H1 (cell line): Measurements from ENCODE around the gene TM4SF20. TPM values are rescaled to one million over a fixed set of nuclear protein-coding genes. Genes with fewer than 3 reads are reported as not detected.

Source experiments
- CTCF ChIA-PET: fragments of 300-600 bp; sonication (Branson Sonifier 250); formaldehyde crosslinking; loops from one replicate; lab custom pipeline; 2021; ENCODE audit not compliant: partially characterized antibody; lab: Charles Lee
- POLR2A ChIA-PET: fragments of 300-600 bp; sonication (Branson Sonifier 250); formaldehyde crosslinking; loops from one replicate; lab custom pipeline; 2021; ENCODE audit warnings: inconsistent platforms; ENCODE audit not compliant: partially characterized antibody; lab: Charles Lee
- DNase-seq, 2 experiments: peaks; one replicate each; pipeline versions ENCODE4 v3.0.0 to v3.0.0-alpha.2; 2010 to 2022; ENCODE audit warnings: low spot score in 2 of 2, low read depth in 1 of 2, mixed read lengths in 1 of 2
- FAIRE-seq: peaks from 2 replicates; lab custom pipeline; 2011; peaks lifted over from hg19 to GRCh38; lab: Jason Lieb, UNC
- H2AFZ ChIP-seq: 2 replicates; pipeline ENCODE4 v1.8.1; 2012; ENCODE audit warnings: low read length, inconsistent platforms
- H2AK5ac ChIP-seq: 2 replicates; pipeline ENCODE4 v1.6.1; 2013; ENCODE audit warnings: low read depth, low read length
- H2BK120ac ChIP-seq: replicated peaks from 2 replicates; pipeline ENCODE3; 2013; ENCODE audit warnings: low read depth, low read length, inconsistent platforms
- H2BK12ac ChIP-seq: 2 replicates; pipeline ENCODE4 v1.6.1; 2013; ENCODE audit warnings: low read depth, low read length
- H2BK15ac ChIP-seq: 2 replicates; pipeline ENCODE4 v1.6.1; 2013; ENCODE audit warnings: low read length
- H2BK20ac ChIP-seq: 2 replicates; pipeline ENCODE4 v1.6.1; 2013; ENCODE audit warnings: low read length
- H2BK5ac ChIP-seq: 2 replicates; pipeline ENCODE4 v1.6.1; 2013; ENCODE audit warnings: low read depth, low read length
- H3K14ac ChIP-seq: 2 replicates; pipeline ENCODE4 v1.6.1; 2013; ENCODE audit warnings: inconsistent platforms; ENCODE audit not compliant: insufficient read length
- H3K18ac ChIP-seq: 2 replicates; pipeline ENCODE4 v1.6.1; 2013; ENCODE audit warnings: low read length; ENCODE audit errors: extremely low read depth
- H3K23ac ChIP-seq: 2 replicates; pipeline ENCODE4 v1.6.1; 2013; ENCODE audit warnings: inconsistent platforms; ENCODE audit not compliant: insufficient read length
- H3K23me2 ChIP-seq: 2 replicates; pipeline ENCODE4 v1.6.1; 2013; ENCODE audit warnings: low read depth, low read length
- H3K27ac ChIP-seq: 2 replicates; pipeline ENCODE4 v1.6.1; 2011; ENCODE audit warnings: low read depth, low read length, inconsistent platforms
- H3K27me3 ChIP-seq, 4 experiments: replicated peaks in 1 of 4; 1 replicate in 1 of 4; 2 replicates in 3 of 4; pipeline versions ENCODE4 v1.6.1 to v1.8.1; 2011 to 2013; ENCODE audit warnings: low read length in 3 of 4, mild to moderate bottlenecking in 3 of 4, inconsistent platforms in 2 of 4, mixed read lengths in 2 of 4, moderate library complexity in 1 of 4; ENCODE audit not compliant: control insufficient read depth in 3 of 4, insufficient read depth in 3 of 4; ENCODE audit errors: extremely low read depth in 1 of 4
- H3K36me3 ChIP-seq, 4 experiments: 2 replicates each; pipeline versions ENCODE4 v1.6.1 to v1.8.1; 2011 to 2013; ENCODE audit warnings: mild to moderate bottlenecking in 4 of 4, low read length in 3 of 4, moderate library complexity in 2 of 4, control low read depth in 1 of 4, inconsistent platforms in 1 of 4; ENCODE audit not compliant: insufficient read depth in 4 of 4, control insufficient read depth in 2 of 4
- H3K4ac ChIP-seq: replicated peaks from 2 replicates; pipeline ENCODE3; 2013; ENCODE audit warnings: low read length, low read depth, mixed read lengths, inconsistent platforms; ENCODE audit not compliant: insufficient read length
- H3K4me1 ChIP-seq, 4 experiments: replicated peaks in 1 of 4; 1 replicate in 1 of 4; 2 replicates in 3 of 4; pipeline versions ENCODE4 v1.6.1 to v1.8.1; 2011 to 2013; ENCODE audit warnings: low read length in 3 of 4, inconsistent platforms in 2 of 4, mixed read lengths in 1 of 4; ENCODE audit not compliant: insufficient read depth in 4 of 4, control insufficient read depth in 3 of 4
- H3K4me2 ChIP-seq, 2 experiments: 2 replicates each; pipeline versions ENCODE4 v1.6.1 to v1.8.1; 2011 to 2013; ENCODE audit warnings: low read depth in 2 of 2, low read length in 2 of 2, control low read depth in 1 of 2, inconsistent platforms in 1 of 2, mild to moderate bottlenecking in 1 of 2; ENCODE audit not compliant: insufficient read depth in 1 of 2
- H3K4me3 ChIP-seq, 4 experiments: fragments of 200-600, 300-600 bp in 1 of 4; sonication (generic), shearing (Covaris generic), sonication (Bioruptor Twin) in 1 of 4; 2 replicates each; pipeline versions ENCODE4 v1.5.1 to v1.8.1; 2011 to 2016; ENCODE audit warnings: low read length in 4 of 4, low read depth in 3 of 4, control low read depth in 2 of 4, inconsistent platforms in 2 of 4, mild to moderate bottlenecking in 2 of 4, mixed read lengths in 1 of 4, moderate library complexity in 1 of 4; ENCODE audit not compliant: insufficient read depth in 2 of 4; ENCODE audit errors: extremely low read depth in 1 of 4
- H3K56ac ChIP-seq: replicated peaks from 2 replicates; pipeline ENCODE3; 2013; ENCODE audit warnings: low read depth, mild to moderate bottlenecking, mixed read lengths, low read length, inconsistent platforms; ENCODE audit not compliant: insufficient read length
- H3K79me1 ChIP-seq: 2 replicates; pipeline ENCODE4 v1.6.1; 2013; ENCODE audit warnings: low read depth, low read length, control low read depth
- H3K79me2 ChIP-seq, 2 experiments: 2 replicates each; pipeline versions ENCODE4 v1.6.1 to v1.8.1; 2012 to 2013; ENCODE audit warnings: low read length in 2 of 2, mild to moderate bottlenecking in 2 of 2, inconsistent platforms in 1 of 2; ENCODE audit not compliant: insufficient read depth in 2 of 2, control insufficient read depth in 1 of 2
- H3K9ac ChIP-seq, 4 experiments: replicated peaks in 1 of 4; 1 replicate in 1 of 4; 2 replicates in 3 of 4; pipeline versions ENCODE4 v1.6.1 to v1.8.1; 2011 to 2013; ENCODE audit warnings: low read depth in 3 of 4, low read length in 3 of 4, control low read depth in 2 of 4, mild to moderate bottlenecking in 2 of 4, moderate library complexity in 2 of 4, inconsistent platforms in 1 of 4; ENCODE audit errors: extremely low read depth in 1 of 4
- H3K9me3 ChIP-seq, 2 experiments: 2 replicates each; pipeline versions ENCODE4 v1.6.1 to v1.8.1; 2012 to 2013; ENCODE audit warnings: mild to moderate bottlenecking in 2 of 2, moderate library complexity in 2 of 2, control low read depth in 1 of 2, inconsistent platforms in 1 of 2, low read depth in 1 of 2, low read length in 1 of 2, mixed read lengths in 1 of 2; ENCODE audit not compliant: insufficient read depth in 2 of 2
- H4K20me1 ChIP-seq, 2 experiments: replicated peaks in 1 of 2; 2 replicates each; pipeline versions ENCODE3 to v1.8.1; 2011 to 2013; ENCODE audit warnings: inconsistent platforms in 2 of 2, low read length in 2 of 2, mild to moderate bottlenecking in 1 of 2; ENCODE audit not compliant: insufficient read depth in 2 of 2, control insufficient read depth in 1 of 2
- H4K5ac ChIP-seq: 2 replicates; pipeline ENCODE4 v1.6.1; 2013; ENCODE audit warnings: low read length, low read depth, mixed read lengths, inconsistent platforms; ENCODE audit not compliant: insufficient read length
- H4K8ac ChIP-seq: 2 replicates; pipeline ENCODE4 v1.8.0; 2013; ENCODE audit warnings: mild to moderate bottlenecking, moderate library complexity, low read length, inconsistent platforms; ENCODE audit not compliant: insufficient read depth; ENCODE audit errors: extremely low read depth
- H4K91ac ChIP-seq: replicated peaks from 2 replicates; pipeline ENCODE3; 2013; ENCODE audit warnings: low read length, mixed read lengths, inconsistent platforms; ENCODE audit not compliant: insufficient read length
- NRF1 ChIP-seq: IDR thresholded peaks from 2 replicates; pipeline ENCODE4 v1.6.1; 2011; ENCODE audit warnings: mild to moderate bottlenecking, low read depth, low read length, improper control_type of control experiment
- RAD21 ChIP-seq, 2 experiments: IDR thresholded peaks in 1 of 2; conservative IDR thresholded peaks in 1 of 2; 2 replicates each; pipeline ENCODE4 v1.6.1; 2011; ENCODE audit warnings: low read depth in 2 of 2, low read length in 2 of 2, improper control_type of control experiment in 1 of 2, inconsistent platforms in 1 of 2, mild to moderate bottlenecking in 1 of 2, moderate library complexity in 1 of 2
- RFX5 ChIP-seq: IDR thresholded peaks from 2 replicates; pipeline ENCODE4 v1.6.1; 2011; ENCODE audit warnings: low read depth, low read length, improper control_type of control experiment, borderline replicate concordance
- SIN3A ChIP-seq, 2 experiments: IDR thresholded peaks in 1 of 2; conservative IDR thresholded peaks in 1 of 2; 2 replicates each; pipeline ENCODE4 v1.6.1; 2011 to 2012; ENCODE audit warnings: low read length in 2 of 2, improper control_type of control experiment in 1 of 2, low read depth in 1 of 2, mild to moderate bottlenecking in 1 of 2
- WGBS, 2 experiments: shearing (Covaris generic) in 1 of 2; methylation state at CpG; one replicate each; pipeline versions ENCODE4 v1.1.6 to v1.1.7; 2013 to 2015; ENCODE audit warnings: low lambda C conversion rate in 2 of 2, mixed read lengths in 2 of 2, inconsistent platforms in 1 of 2, low coverage in 1 of 2, missing lambda C conversion rate in 1 of 2; ENCODE audit not compliant: insufficient replicate concordance in 2 of 2, insufficient coverage in 1 of 2, insufficient read length in 1 of 2; ENCODE audit errors: extremely low coverage in 1 of 2, missing lambda C conversion rate in 1 of 2; 5-methylcytosine and 5-hydroxymethylcytosine counted together
- polyA plus RNA-seq, 7 experiments: library from polyadenylated mRNA; depleted of rRNA in 3 of 7; stranded (reverse) in 5 of 7; unstranded in 2 of 7; fragments of >200 nt in 5 of 7; fragments of 200-250 nt in 2 of 7; gene quantifications; 1 replicate in 5 of 7; 2 replicates in 1 of 7; 4 replicates in 1 of 7; pipeline versions ENCODE4 v1.2.1 to v1.2.3, GENCODE V29; 2011 to 2013; ENCODE audit warnings: missing spikeins in 2 of 7, mixed read lengths in 2 of 7
- total RNA-seq: library from RNA; stranded (reverse); fragmentation: NEBNext Ultra II Directional; extraction: Animal tissue kit (Norgen Biotek cat#: 25700); gene quantifications from 2 replicates; pipeline ENCODE4 v1.2.1, GENCODE V29; 2021

TM4SF20 gene
- total and polyA plus RNA-seq, 2 of the 8 experiments (the other 6 are each of a cell fraction or from before 2014, with no cell fraction given): not detected

GRCh38 chr2:227401550-227401949 is 22.4 kb upstream of the TM4SF20 start:
- Histone ChIP-seq H3K23ac (no peak overlapping the region), H2AFZ (no peak overlapping the region), H3K27me3 (no peaks in the 10 kb centered on the region), H3K14ac (no peak overlapping the region), H4K20me1 (no peaks in the 10 kb centered on the region), H2BK12ac (no peak overlapping the region; the same call in 1 of the 2 replicates), H4K5ac (no peak overlapping the region), H2AK5ac (no peak overlapping the region), H2BK5ac (no peak overlapping the region), H3K18ac (no peak overlapping the region), H3K23me2 (no peaks in the 10 kb centered on the region), H2BK20ac (no peak overlapping the region), H2BK120ac (no peak overlapping the region), H3K36me3 (no peaks in the 10 kb centered on the region), H3K4me1 (no peaks in the 10 kb centered on the region), H3K4ac (no peak overlapping the region), H3K79me1 (no peaks in the 10 kb centered on the region), H4K91ac (no peak overlapping the region), H3K4me3 (no peak overlapping the region), H4K8ac (no peak overlapping the region), H3K9ac (no peak overlapping the region), H3K9me3 (no peaks in the 10 kb centered on the region), H3K56ac (no peak overlapping the region), H3K4me2 (no peak overlapping the region), H3K27ac (no peak overlapping the region), H2BK15ac (no peak overlapping the region), H3K79me2 (no peaks in the 10 kb centered on the region)
- FAIRE-seq (no peak), DNase-seq (no peak)
- WGBS, 2 experiments: 36% methylated on average over 2 of the region's 2 CpGs; no CpG with 5 or more reads in 1 of the 2 experiments
- POLR2A ChIA-PET: interaction anchor here (0.6 kb wide), 1 partner anchor 148 kb away, joined by 5 read pairs; no protein-coding TSS in a partner anchor
- CTCF ChIA-PET: interaction anchor here (0.7 to 1.6 kb wide), 4 partner anchors 9 to 364 kb away, joined by 3 to 7 read pairs (median 4); no protein-coding TSS in a partner anchor
- TF ChIP-seq RAD21 (IDR thresholded peaks at IDR 0.05 in 1 of 2, conservative IDR thresholded peaks at IDR 0.05 in 1 of 2; ENCODE audit: low read depth in 2 of 2, low read length in 2 of 2): no peak
- TF ChIP-seq SIN3A (conservative IDR thresholded peaks at IDR 0.05 in 1 of 2, IDR thresholded peaks at IDR 0.05 in 1 of 2; ENCODE audit: low read depth in 1 of 2, low read length in 2 of 2): no peak
- no peak for TF ChIP-seq RFX5
- no peak for TF ChIP-seq NRF1
